Kidney (tissue), 14 donors: ENCODE data around the gene GYPC. TPM values are rescaled to one million over a fixed set of nuclear protein-coding genes. Genes with fewer than 3 reads are reported as not detected.
"Not testable (repeated sequence)": the region's sequence is repeated elsewhere in the genome, so short reads cannot be mapped to it uniquely, and the experiment has no call there.

ENCODE experiments used
- DNase-seq, 5 donors: peaks; one replicate each; pipeline ENCODE4 v3.0.0-alpha.2; 2013 to 2020
- FAIRE-seq: peaks from 2 replicates; lab custom pipeline; 2012; peaks lifted over from hg19 to GRCh38; lab: Jason Lieb, UNC
- H3K27ac ChIP-seq, 2 donors: one replicate each; pipeline ENCODE4 v1.7.0; 2013; ENCODE audit warnings: low read depth in 2 of 2, low read length in 2 of 2, inconsistent platforms in 1 of 2
- H3K27me3 ChIP-seq: one replicate; pipeline ENCODE4 v1.7.1; 2013; ENCODE audit warnings: low read length, inconsistent platforms; ENCODE audit not compliant: control insufficient read depth, insufficient read depth
- H3K36me3 ChIP-seq, 3 donors: one replicate each; pipeline versions ENCODE4 v1.7.0 to v1.7.1; 2013; ENCODE audit warnings: low read length in 3 of 3, control low read depth in 1 of 3, inconsistent platforms in 1 of 3; ENCODE audit not compliant: insufficient read depth in 3 of 3, control insufficient read depth in 2 of 3
- H3K4me1 ChIP-seq, 3 donors: one replicate each; pipeline versions ENCODE4 v1.7.0 to v1.7.1; 2013; ENCODE audit warnings: low read length in 3 of 3, inconsistent platforms in 1 of 3, low read depth in 1 of 3; ENCODE audit not compliant: control insufficient read depth in 2 of 3, insufficient read depth in 2 of 3
- H3K4me3 ChIP-seq, 3 donors: one replicate each; pipeline versions ENCODE4 v1.7.0 to v1.8.1; 2013; ENCODE audit warnings: low read length in 3 of 3, control low read depth in 1 of 3, inconsistent platforms in 1 of 3
- H3K9ac ChIP-seq, 3 donors: one replicate each; pipeline versions ENCODE4 v1.7.0 to v1.7.1; 2013; ENCODE audit warnings: low read length in 3 of 3, control low read depth in 1 of 3, inconsistent platforms in 1 of 3
- H3K9me3 ChIP-seq, 3 donors: one replicate each; pipeline versions ENCODE4 v1.7.0 to v1.7.1; 2013; ENCODE audit warnings: low read length in 3 of 3, control low read depth in 1 of 3, inconsistent platforms in 1 of 3; ENCODE audit not compliant: control insufficient read depth in 2 of 3, insufficient read depth in 1 of 3
- intact Hi-C: fragments of 100-400 bp; cut with DNase I; formaldehyde crosslinking; loops from one replicate; pipeline ENCODE4 v1.11.1; 2022
- polyA plus RNA-seq: library from polyadenylated mRNA; stranded (reverse); fragments of 350-450 nt; fragmentation: Illumina TruSeq; extraction: RNeasy Lipid Tissue Mini Kit (QIAGEN cat#74804); gene quantifications from one replicate; pipeline ENCODE4 v1.2.3, GENCODE V29; 2014; ENCODE audit warnings: low read depth, low replicate concordance; ENCODE audit not compliant: insufficient read depth
- total RNA-seq: library from RNA; stranded (reverse); fragmentation: NEBNext Ultra II Directional; extraction: Animal tissue kit (Norgen Biotek cat#: 25700); gene quantifications from one replicate; pipeline ENCODE4 v1.2.1, GENCODE V29; 2021
- TF ChIP-seq, protein P1 (sequence below): IDR thresholded peaks from 3 replicates; pipeline ENCODE4 v1.5.1; 2012; ENCODE audit warnings: mild to moderate bottlenecking, moderate library complexity, borderline replicate concordance; ENCODE audit not compliant: insufficient read depth; ENCODE audit errors: extremely low read depth
- donor health status: control.
- donor health status: control.
- donor health status: control.
- donor health status: control.
- donor health status: control.
- donor health status: DM: yes; HTN: yes; CAD: no.
- donor health status: Normal renal cell carcinoma (clear cell type).

Gene GYPC
- total and polyA plus RNA-seq, 2 donors from 2014 or later: 51.1 to 61.9 TPM

DNA sequence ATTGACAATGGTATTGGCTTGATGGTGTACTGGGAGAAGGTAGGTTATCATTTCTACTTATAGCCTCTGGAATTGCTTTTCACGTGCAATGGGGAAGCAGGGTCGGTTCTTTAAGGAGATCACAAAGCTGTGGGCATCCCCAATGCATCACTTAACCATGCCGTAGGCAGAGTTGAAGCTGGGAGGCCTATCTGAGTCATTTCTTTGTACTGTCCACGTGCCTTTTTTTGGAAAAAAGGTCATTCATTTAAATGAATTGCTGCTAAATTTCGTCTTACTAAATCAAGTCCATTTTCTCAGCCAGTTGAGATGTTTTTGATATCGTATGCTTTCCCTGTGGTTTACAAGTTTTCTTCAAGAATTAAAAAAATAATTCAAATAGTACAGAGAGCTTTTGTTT lies 17.2 kb upstream of the GYPC start:
- Histone ChIP-seq H3K27ac (no peak overlapping the region), H3K9me3 (no peaks in the 10 kb centered on the region), H3K36me3 (no peaks in the 10 kb centered on the region), H3K27me3 (no peaks in the 10 kb centered on the region), H3K9ac (no peak overlapping the region), H3K4me1 (peaks cover 0 to 2% (median 0%) of the 10 kb centered on the region in 3 donors), H3K4me3 (no peak overlapping the region)
- no peak for FAIRE-seq
- TF ChIP-seq, protein P1, sequence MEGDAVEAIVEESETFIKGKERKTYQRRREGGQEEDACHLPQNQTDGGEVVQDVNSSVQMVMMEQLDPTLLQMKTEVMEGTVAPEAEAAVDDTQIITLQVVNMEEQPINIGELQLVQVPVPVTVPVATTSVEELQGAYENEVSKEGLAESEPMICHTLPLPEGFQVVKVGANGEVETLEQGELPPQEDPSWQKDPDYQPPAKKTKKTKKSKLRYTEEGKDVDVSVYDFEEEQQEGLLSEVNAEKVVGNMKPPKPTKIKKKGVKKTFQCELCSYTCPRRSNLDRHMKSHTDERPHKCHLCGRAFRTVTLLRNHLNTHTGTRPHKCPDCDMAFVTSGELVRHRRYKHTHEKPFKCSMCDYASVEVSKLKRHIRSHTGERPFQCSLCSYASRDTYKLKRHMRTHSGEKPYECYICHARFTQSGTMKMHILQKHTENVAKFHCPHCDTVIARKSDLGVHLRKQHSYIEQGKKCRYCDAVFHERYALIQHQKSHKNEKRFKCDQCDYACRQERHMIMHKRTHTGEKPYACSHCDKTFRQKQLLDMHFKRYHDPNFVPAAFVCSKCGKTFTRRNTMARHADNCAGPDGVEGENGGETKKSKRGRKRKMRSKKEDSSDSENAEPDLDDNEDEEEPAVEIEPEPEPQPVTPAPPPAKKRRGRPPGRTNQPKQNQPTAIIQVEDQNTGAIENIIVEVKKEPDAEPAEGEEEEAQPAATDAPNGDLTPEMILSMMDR: no peak
- intact Hi-C loops: no loop called here
- no peak for DNase-seq

DNA sequence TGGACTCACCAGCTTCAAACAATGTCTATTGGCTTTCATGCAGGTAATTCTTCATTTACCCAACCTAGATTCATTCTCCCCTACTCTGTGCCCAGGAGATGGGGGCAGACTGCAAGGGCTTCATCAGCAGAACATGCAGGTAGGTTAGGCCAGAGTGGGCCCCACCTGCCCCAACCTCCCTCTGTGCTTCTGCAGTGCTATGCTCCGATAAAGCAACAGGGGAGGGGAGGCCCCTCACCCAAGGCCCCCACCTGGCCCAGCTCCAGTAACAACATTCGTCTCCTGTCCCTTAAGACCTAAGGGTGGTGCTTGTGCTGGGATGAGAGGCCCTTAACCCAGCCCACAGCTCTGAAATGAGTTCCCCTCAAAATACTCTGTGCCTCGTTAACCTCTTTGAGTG lies 16.7 kb upstream of the GYPC start:
- no peaks in the 10 kb centered on the region for H3K9me3 ChIP-seq
- intact Hi-C loops: no loop called here
- no peak overlapping the region for H3K9ac ChIP-seq
- no peak overlapping the region for H3K27ac ChIP-seq
- no peak overlapping the region for H3K4me3 ChIP-seq
- TF ChIP-seq, protein P1: no peak
- FAIRE-seq (no peak), DNase-seq (no peak)
- H3K36me3 ChIP-seq: no peaks in the 10 kb centered on the region
- H3K4me1 ChIP-seq: peaks cover 0 to 2% (median 0%) of the 10 kb centered on the region in 3 donors
- no peaks in the 10 kb centered on the region for H3K27me3 ChIP-seq

DNA sequence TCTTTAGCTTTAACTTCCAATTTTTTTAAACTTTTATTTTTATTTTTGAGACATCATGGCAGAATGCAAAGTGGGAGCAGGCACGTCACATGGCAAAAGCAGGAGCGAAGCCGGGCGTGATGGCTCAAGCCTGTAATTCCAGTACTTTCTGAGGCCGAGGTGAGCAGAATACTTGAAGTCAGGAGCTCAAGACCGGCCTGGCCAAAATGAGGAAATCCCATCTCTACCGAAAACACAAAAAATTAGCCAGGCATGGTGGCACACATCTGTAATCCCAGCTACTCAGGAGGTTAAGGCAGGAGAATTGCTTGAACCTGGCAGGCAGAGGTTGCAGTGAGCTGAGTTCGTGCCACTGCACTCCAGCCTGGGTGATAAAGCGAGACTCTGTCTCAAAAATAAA lies 14.7 kb upstream of the GYPC start:
- H3K9ac ChIP-seq, FAIRE-seq, intact Hi-C loops, H3K27ac ChIP-seq, H3K36me3 ChIP-seq, H3K4me3 ChIP-seq, DNase-seq, H3K27me3 ChIP-seq, H3K9me3 ChIP-seq, H3K4me1 ChIP-seq: not testable (repeated sequence)

DNA sequence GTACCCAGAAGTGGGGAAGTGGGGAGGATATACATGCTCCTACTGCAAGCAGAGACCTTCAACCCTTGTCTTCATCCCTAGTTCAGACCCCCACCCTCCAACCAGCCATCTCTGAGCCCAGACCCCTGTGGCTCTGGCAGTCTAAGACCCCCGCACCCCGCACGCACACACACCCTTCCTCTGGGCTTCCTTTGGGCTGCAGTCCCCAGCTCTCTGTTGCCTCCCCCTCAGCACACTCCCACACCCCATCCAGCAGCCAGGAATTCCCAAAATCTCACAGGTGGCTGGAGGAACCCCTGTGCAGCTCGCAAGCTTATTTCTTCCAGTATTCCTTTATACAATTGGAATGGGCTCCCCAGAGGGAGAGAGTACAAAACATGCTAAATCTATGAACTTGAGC lies 13.9 kb upstream of the GYPC start:
- Histone ChIP-seq H3K4me3 (no peak overlapping the region), H3K9ac (no peak overlapping the region), H3K36me3 (no peaks in the 10 kb centered on the region), H3K27ac (no peak overlapping the region), H3K4me1 (no peaks in the 10 kb centered on the region), H3K27me3 (no peaks in the 10 kb centered on the region), H3K9me3 (no peaks in the 10 kb centered on the region)
- FAIRE-seq (no peak), DNase-seq (no peak)
- intact Hi-C loops: no loop called here
- TF ChIP-seq, protein P1: no peak
